Gastrocnemius medialis (tissue), 4 donors: ENCODE data around the gene MACC1. TPM values are rescaled to one million over a fixed set of nuclear protein-coding genes. Genes with fewer than 3 reads are reported as not detected.
A peak's percentile ranks its signal among the peaks of the same experiment; 100 is the strongest.

ENCODE experiments used
- ATAC-seq, 2 donors: fragments of 150-250 bp; one replicate each; pipeline ENCODE4 v1.9.1; 2016
- DNase-seq, 2 donors: peaks; one replicate each; pipeline ENCODE4 v3.0.0-alpha.2; 2019
- H3K27ac ChIP-seq, 4 donors: fragments of 200-600 bp; sonication (generic); 1 replicate in 1 of 4; 2 replicates in 3 of 4; pipeline ENCODE4 v1.5.1; 2016 to 2018; ENCODE audit warnings: mild to moderate bottlenecking in 2 of 4, moderate library complexity in 1 of 4
- H3K27me3 ChIP-seq, 3 donors: fragments of 200-600 bp; sonication (generic) in 2 of 3; 1 replicate in 1 of 3; 2 replicates in 2 of 3; pipeline versions ENCODE4 v1.5.1 to v1.6.0; 2016 to 2019; ENCODE audit warnings: mild to moderate bottlenecking in 1 of 3, moderate library complexity in 1 of 3
- H3K36me3 ChIP-seq, 2 donors: fragments of 200-600 bp; sonication (generic) in 1 of 2; one replicate each; pipeline ENCODE4 v1.5.1; 2017 to 2018
- H3K4me1 ChIP-seq, 2 donors: fragments of 200-600 bp; sonication (generic) in 1 of 2; one replicate each; pipeline ENCODE4 v1.5.1; 2016 to 2017; ENCODE audit warnings: mild to moderate bottlenecking in 2 of 2
- H3K4me3 ChIP-seq, 4 donors: fragments of 200-600 bp; sonication (generic) in 3 of 4; 1 replicate in 1 of 4; 2 replicates in 3 of 4; pipeline ENCODE4 v1.5.1; 2016 to 2019; ENCODE audit warnings: mild to moderate bottlenecking in 2 of 4
- H3K9me3 ChIP-seq, 3 donors: fragments of 200-600 bp; sonication (generic) in 2 of 3; 1 replicate in 1 of 3; 2 replicates in 2 of 3; pipeline ENCODE4 v1.5.1; 2016 to 2019
- CTCF ChIP-seq, 5 experiments: fragments of 450-650 bp in 3 of 5; fragments of 200-600 bp in 2 of 5; sonication (generic) in 2 of 5; IDR thresholded peaks in 4 of 5; conservative IDR thresholded peaks in 1 of 5; 1 replicate in 4 of 5; 2 replicates in 1 of 5; pipeline ENCODE4 v1.5.1; 2016 to 2019; ENCODE audit warnings: antibody characterized with exemption in 5 of 5, mild to moderate bottlenecking in 3 of 5, moderate library complexity in 3 of 5
- POLR2A ChIP-seq, 2 donors: fragments of 450-650 bp; IDR thresholded peaks; one replicate each; pipeline ENCODE4 v1.6.1; 2017; ENCODE audit warnings: antibody characterized with exemption in 2 of 2, mild to moderate bottlenecking in 2 of 2, moderate library complexity in 2 of 2
- in situ Hi-C, 4 donors: fragments of 200-750 bp; cut with MboI; loops; one replicate each; pipeline versions ENCODE4 v1.15.0 to v1.8.0; 2017; ENCODE audit warnings: low sequenced_read_pairs in 4 of 4
- intact Hi-C: fragments of 100-400 bp; cut with DNase I; formaldehyde crosslinking; loops from one replicate; pipeline ENCODE4 v1.15.1; 2023; ENCODE audit warnings: low total_unique reads
- total RNA-seq, 4 donors: library from RNA; depleted of rRNA; stranded (reverse); fragments of >200 nt; gene quantifications; one replicate each; pipeline versions ENCODE4 v1.1.0 to v1.2.3, GENCODE V29; 2016

MACC1 gene
- total RNA-seq, 4 donors from 2014 or later = not detected

GRCh38 chr7:20173828-20174227, 43.4 kb downstream of the MACC1 start:
- Histone ChIP-seq H3K4me3 (no peak overlapping the region), H3K27me3 (no peaks in the 10 kb centered on the region), H3K36me3 (no peaks in the 10 kb centered on the region), H3K9me3 (no peaks in the 10 kb centered on the region), H3K27ac (no peak overlapping the region), H3K4me1 (no peaks in the 10 kb centered on the region)
- in situ Hi-C loops (no loop called here), intact Hi-C loops (no loop called here)
- DNase-seq (no peak), ATAC-seq (no peak)
- TF ChIP-seq CTCF (IDR thresholded peaks at IDR 0.05 in 4 of 5, conservative IDR thresholded peaks at IDR 0.05 in 1 of 5) (no peak), POLR2A (IDR thresholded peaks at IDR 0.05) (no peak)

- H3K27ac ChIP-seq = no peak overlapping the region
- TF ChIP-seq CTCF (IDR thresholded peaks at IDR 0.05 in 4 of 5, conservative IDR thresholded peaks at IDR 0.05 in 1 of 5) = peak in 1 of 5 experiments; percentile 31
- no peak for TF ChIP-seq POLR2A (IDR thresholded peaks at IDR 0.05)
- peak in 1 of 2 donors; percentile 15 for DNase-seq
- ATAC-seq = no peak
- no peaks in the 10 kb centered on the region for H3K4me1 ChIP-seq
- H3K4me3 ChIP-seq = no peak overlapping the region
- no peaks in the 10 kb centered on the region for H3K27me3 ChIP-seq
- intact Hi-C loops = no loop called here
- no peaks in the 10 kb centered on the region for H3K9me3 ChIP-seq
- H3K36me3 ChIP-seq = no peaks in the 10 kb centered on the region
- in situ Hi-C loops = no loop called here
Observed at GRCh38 chr7:20172736-20173334, 44.3 kb downstream of the MACC1 start.

GRCh38 chr7:20170633-20171032, 46.6 kb downstream of the MACC1 start:
- no peak overlapping the region for H3K4me3 ChIP-seq
- no peaks in the 10 kb centered on the region for H3K4me1 ChIP-seq
- intact Hi-C loops = no loop called here
- in situ Hi-C loops = no loop called here
- no peaks in the 10 kb centered on the region for H3K36me3 ChIP-seq
- H3K27me3 ChIP-seq = no peaks in the 10 kb centered on the region
- ATAC-seq (no peak), DNase-seq (no peak)
- TF ChIP-seq CTCF (IDR thresholded peaks at IDR 0.05 in 4 of 5, conservative IDR thresholded peaks at IDR 0.05 in 1 of 5) = no peak
- no peak for TF ChIP-seq POLR2A (IDR thresholded peaks at IDR 0.05)
- no peaks in the 10 kb centered on the region for H3K9me3 ChIP-seq
- no peak overlapping the region for H3K27ac ChIP-seq

GRCh38 chr7:20165146-20165510, 52.1 kb downstream of the MACC1 start:
- Histone ChIP-seq H3K27me3 (no peaks in the 10 kb centered on the region), H3K4me1 (no peaks in the 10 kb centered on the region), H3K4me3 (no peak overlapping the region), H3K9me3 (no peaks in the 10 kb centered on the region), H3K36me3 (no peaks in the 10 kb centered on the region), H3K27ac (no peak overlapping the region)
- intact Hi-C loops = no loop called here
- ATAC-seq = no peak
- in situ Hi-C loops = no loop called here
- TF ChIP-seq CTCF (IDR thresholded peaks at IDR 0.05 in 4 of 5, conservative IDR thresholded peaks at IDR 0.05 in 1 of 5) (no peak), POLR2A (IDR thresholded peaks at IDR 0.05) (no peak)
- DNase-seq = no peak
